A549 (cell line): ENCODE data around the gene MAD1L1. TPM values are rescaled to one million over a fixed set of nuclear protein-coding genes. Genes with fewer than 3 reads are reported as not detected.

Experiments
- ATAC-seq, 2 experiments: fragments of 200-7000 bp in 1 of 2; fragments of >200 bp in 1 of 2; cut with Nextera tagmentation in 1 of 2; cut with Tn5 transposase in 1 of 2; 3 replicates each; pipeline versions ENCODE4 v1.8.0 to v1.9.1; 2018 to 2020; ENCODE audit warnings: mild to moderate bottlenecking in 1 of 2, moderate library complexity in 1 of 2
- CTCF ChIA-PET: fragments of 300-600 bp; sonication (Branson Sonifier 250); formaldehyde crosslinking; extraction: SDS; loops from one replicate; lab custom pipeline; 2021; ENCODE audit warnings: antibody characterized with exemption, inconsistent platforms; lab: Yijun Ruan, JAX
- POLR2A ChIA-PET: fragments of 350-600 bp; formaldehyde crosslinking; extraction: SDS; loops from one replicate; lab custom pipeline; 2021; ENCODE audit warnings: antibody characterized with exemption, inconsistent platforms; lab: Yijun Ruan, JAX
- DNase-seq, 2 experiments: peaks; one replicate each; pipeline versions ENCODE4 v3.0.0 to v3.0.0-alpha.2; 2011 to 2016; ENCODE audit warnings: low read depth in 1 of 2, low spot score in 1 of 2
- FAIRE-seq: peaks from 2 replicates; lab custom pipeline; 2011; peaks lifted over from hg19 to GRCh38; lab: Jason Lieb, UNC
- H3K27ac ChIP-seq, 2 experiments: fragments of >200 bp; sonication (Bioruptor Twin); formaldehyde crosslinking; 3 replicates each; pipeline ENCODE4 v1.5.1; 2016 to 2017
- H3K4me1 ChIP-seq: fragments of >200 bp; sonication (Bioruptor Twin); formaldehyde crosslinking; 3 replicates; pipeline ENCODE4 v1.6.1; 2016
- H3K4me2 ChIP-seq: fragments of >200 bp; sonication (Bioruptor Twin); formaldehyde crosslinking; 3 replicates; pipeline ENCODE4 v1.6.1; 2016
- H3K4me3 ChIP-seq: fragments of >200 bp; sonication (Bioruptor Twin); formaldehyde crosslinking; 3 replicates; pipeline ENCODE4 v1.5.1; 2016
- H3K9me3 ChIP-seq: fragments of >200 bp; sonication (Bioruptor Twin); formaldehyde crosslinking; 3 replicates; pipeline ENCODE4 v1.6.1; 2016
- BHLHE40 ChIP-seq: IDR thresholded peaks from 2 replicates; pipeline ENCODE4 v1.6.1; 2012; ENCODE audit warnings: low read depth, low read length, inconsistent platforms
- CBX2 ChIP-seq: fragments of 200-600 bp; sonication (generic); IDR thresholded peaks from 2 replicates; pipeline ENCODE4 v1.6.1; 2016; ENCODE audit warnings: low read depth, mild to moderate bottlenecking, borderline replicate concordance
- CBX8 ChIP-seq: fragments of 200-600 bp; sonication (generic); IDR thresholded peaks from 2 replicates; pipeline ENCODE4 v1.6.1; 2016
- CHD2 ChIP-seq: fragments of 150-350 bp; IDR thresholded peaks from 2 replicates; pipeline ENCODE4 v1.6.1; 2014; ENCODE audit warnings: low read length; ENCODE audit not compliant: partially characterized antibody
- CTCF ChIP-seq: fragments of >200 bp; sonication (Bioruptor Twin); formaldehyde crosslinking; IDR thresholded peaks from 3 replicates; pipeline ENCODE4 v1.5.1; 2016
- EHF ChIP-seq: fragments of 250-450 bp; sonication (Bioruptor Pico); IDR thresholded peaks from 2 replicates; pipeline ENCODE4 v1.5.0; 2020; ENCODE audit warnings: mild to moderate bottlenecking
- EHMT2 ChIP-seq: fragments of 200-600 bp; sonication (generic); IDR thresholded peaks from 2 replicates; pipeline ENCODE4 v1.6.1; 2016; ENCODE audit warnings: antibody characterized with exemption, low read depth, mild to moderate bottlenecking, moderate library complexity
- ELK1 ChIP-seq: fragments of 150-350 bp; IDR thresholded peaks from 2 replicates; pipeline ENCODE4 v1.6.1; 2014; ENCODE audit warnings: low read depth, mild to moderate bottlenecking, low read length
- ESRRA ChIP-seq: fragments of 150-350 bp; IDR thresholded peaks from 2 replicates; pipeline ENCODE4 v1.6.1; 2014; ENCODE audit warnings: mild to moderate bottlenecking, low read length, borderline replicate concordance
- HES2 ChIP-seq: fragments of >200 bp; sonication (Bioruptor Twin); formaldehyde crosslinking; IDR thresholded peaks from 2 replicates; pipeline ENCODE4 v1.6.1; 2016
- HEYL ChIP-seq: fragments of 250-450 bp; sonication (Bioruptor Pico); IDR thresholded peaks from 2 replicates; pipeline ENCODE4 v1.8.0; 2021; ENCODE audit warnings: mild to moderate bottlenecking, moderate library complexity
- HOXB13 ChIP-seq: fragments of 250-450 bp; sonication (Bioruptor Pico); IDR thresholded peaks from 2 replicates; pipeline ENCODE4 v1.5.0; 2020; ENCODE audit warnings: low read depth, mild to moderate bottlenecking, moderate library complexity
- JUNB ChIP-seq: fragments of >200 bp; sonication (Bioruptor Twin); formaldehyde crosslinking; IDR thresholded peaks from 2 replicates; pipeline ENCODE4 v1.6.1; 2016
- KDM5A ChIP-seq: fragments of 200-600 bp; sonication (generic); IDR thresholded peaks from 2 replicates; pipeline ENCODE4 v1.6.1; 2016; ENCODE audit warnings: antibody characterized with exemption, mild to moderate bottlenecking
- MAZ ChIP-seq: fragments of 150-350 bp; IDR thresholded peaks from 2 replicates; pipeline ENCODE4 v1.6.1; 2014; ENCODE audit warnings: antibody characterized with exemption, low read depth, low read length, borderline replicate concordance
- NFE2L2 ChIP-seq: fragments of 150-350 bp; conservative IDR thresholded peaks from 2 replicates; pipeline ENCODE4 v1.6.1; 2014; ENCODE audit warnings: low read length
- PBX3 ChIP-seq: IDR thresholded peaks from 2 replicates; pipeline ENCODE4 v1.6.1; 2012
- PHF8 ChIP-seq: fragments of 200-600 bp; sonication (generic); IDR thresholded peaks from 2 replicates; pipeline ENCODE4 v1.6.1; 2016; ENCODE audit warnings: low read depth, mild to moderate bottlenecking, antibody characterized with exemption, moderate library complexity, borderline replicate concordance
- POLR2AphosphoS2 ChIP-seq: conservative IDR thresholded peaks from 2 replicates; pipeline ENCODE4 v1.6.1; 2012; ENCODE audit warnings: low read length, improper control_type of control experiment, inconsistent platforms
- RAD21 ChIP-seq, 2 experiments: fragments of >200 bp in 1 of 2; sonication (Bioruptor Twin) in 1 of 2; formaldehyde crosslinking in 1 of 2; IDR thresholded peaks in 1 of 2; conservative IDR thresholded peaks in 1 of 2; 2 replicates in 1 of 2; 3 replicates in 1 of 2; pipeline ENCODE4 v1.6.1; 2012 to 2018; ENCODE audit warnings: inconsistent platforms in 1 of 2
- RARB ChIP-seq: fragments of 250-450 bp; sonication (Bioruptor Pico); IDR thresholded peaks from 2 replicates; pipeline ENCODE4 v1.8.0; 2021; ENCODE audit warnings: mild to moderate bottlenecking, moderate library complexity
- RCOR1 ChIP-seq: fragments of 150-350 bp; IDR thresholded peaks from 2 replicates; pipeline ENCODE4 v1.6.1; 2014; ENCODE audit warnings: antibody characterized with exemption, low read length, low read depth
- RNF2 ChIP-seq: fragments of 200-600 bp; sonication (generic); IDR thresholded peaks from 2 replicates; pipeline ENCODE4 v1.6.1; 2016; ENCODE audit warnings: low read depth, mild to moderate bottlenecking, antibody characterized with exemption, moderate library complexity, borderline replicate concordance
- SREBF2 ChIP-seq: fragments of 450-650 bp; IDR thresholded peaks from 2 replicates; pipeline ENCODE4 v1.6.1; 2014; ENCODE audit warnings: mild to moderate bottlenecking, moderate library complexity
- TP53 ChIP-seq: fragments of 250-450 bp; sonication (Bioruptor Pico); IDR thresholded peaks from 2 replicates; pipeline ENCODE4 v1.5.0; 2021; ENCODE audit warnings: mild to moderate bottlenecking, moderate library complexity
- USF2 ChIP-seq: fragments of 450-650 bp; IDR thresholded peaks from 2 replicates; pipeline ENCODE4 v1.6.1; 2014; ENCODE audit warnings: antibody characterized with exemption
- ZNF302 ChIP-seq: fragments of 250-450 bp; sonication (Bioruptor Pico); IDR thresholded peaks from 2 replicates; pipeline ENCODE4 v1.9.0; 2021; ENCODE audit warnings: inconsistent platforms, mild to moderate bottlenecking, moderate library complexity
- WGBS: methylation state at CpG from one replicate; pipeline ENCODE4 v1.1.6; 2017; ENCODE audit errors: missing lambda C conversion rate; 5-methylcytosine and 5-hydroxymethylcytosine counted together
- polyA plus RNA-seq, 4 experiments: library from polyadenylated mRNA; depleted of rRNA in 3 of 4; stranded (reverse); fragments of >200 nt; fragmentation: RNase III in 1 of 4; extraction: RNeasy Plus Mini Kit Qiagen cat#74134 plus additional on column Dnase treatment in 1 of 4; gene quantifications; 2 replicates in 3 of 4; 3 replicates in 1 of 4; pipeline ENCODE4 v1.2.3, GENCODE V29; 2011 to 2017

Gene MAD1L1
- polyA plus RNA-seq, 2 of the 4 experiments (the other 2 are of a cell fraction) = 13.6 to 16.6 TPM

- POLR2A ChIA-PET = no interaction called here
- CTCF ChIA-PET = no interaction called here
- Histone ChIP-seq H3K4me2 (no peak overlapping the region), H3K9me3 (no peaks in the 10 kb centered on the region), H3K4me3 (no peak overlapping the region), H3K27ac (no peak overlapping the region), H3K4me1 (no peaks in the 10 kb centered on the region)
- no peak for DNase-seq
- ATAC-seq = no peak
- no peak for TF ChIP-seq HEYL (CRISPR knock-in tag)
- no peak for TF ChIP-seq EHMT2
- TF ChIP-seq BHLHE40 = no peak
- TF ChIP-seq CBX8 = no peak
- TF ChIP-seq ZNF302 = no peak
- TF ChIP-seq ELK1 = no peak
- TF ChIP-seq JUNB = no peak
- FAIRE-seq = no peak
- WGBS = 90% methylated on average over 12 of the region's 39 CpGs
Observed at GRCh38 chr7:1938788-1939433, 293.8 kb downstream of the MAD1L1 start.

GRCh38 chr7:1937252-1937605 is 295.5 kb downstream of the MAD1L1 start:
- no peaks in the 10 kb centered on the region for H3K9me3 ChIP-seq
- ChIA-PET CTCF (no interaction called here), POLR2A (no interaction called here)
- no peak for FAIRE-seq
- no peak overlapping the region for H3K4me2 ChIP-seq
- no peaks in the 10 kb centered on the region for H3K4me1 ChIP-seq
- no peak overlapping the region for H3K4me3 ChIP-seq
- 81% methylated on average over 9 of the region's 11 CpGs for WGBS
- no peak for ATAC-seq
- TF ChIP-seq EHMT2 (no peak), HES2 (no peak), RCOR1 (no peak), HOXB13 (CRISPR knock-in tag) (no peak), RNF2 (no peak), CBX2 (no peak), HEYL (CRISPR knock-in tag) (no peak), PHF8 (no peak), SREBF2 (no peak), CHD2 (no peak), ESRRA (no peak), PBX3 (no peak), TP53 (CRISPR knock-in tag) (no peak)
- no peak for DNase-seq
- no peak overlapping the region for H3K27ac ChIP-seq

- no peak for FAIRE-seq
- CTCF ChIA-PET = no interaction called here
- POLR2A ChIA-PET = no interaction called here
- ATAC-seq = no peak
- H3K9me3 ChIP-seq = no peaks in the 10 kb centered on the region
- DNase-seq = no peak
- no peak overlapping the region for H3K27ac ChIP-seq
- H3K4me2 ChIP-seq = no peak overlapping the region
- no peak overlapping the region for H3K4me3 ChIP-seq
- no peaks in the 10 kb centered on the region for H3K4me1 ChIP-seq
- WGBS = 88% methylated on average over 25 of the region's 29 CpGs
- TF ChIP-seq KDM5A (no peak), EHF (CRISPR knock-in tag) (no peak), HOXB13 (CRISPR knock-in tag) (no peak), CTCF (no peak), ELK1 (no peak), RARB (no peak), SREBF2 (no peak), POLR2AphosphoS2 (no peak), MAZ (no peak), RNF2 (no peak), NFE2L2 (no peak), PHF8 (no peak), USF2 (no peak), RAD21 (conservative IDR thresholded peaks at IDR 0.05 in 1 of 2, IDR thresholded peaks at IDR 0.05 in 1 of 2) (no peak), RCOR1 (no peak)
Observed at GRCh38 chr7:1936531-1937251, 296.1 kb downstream of the MAD1L1 start.
